Spleen (tissue), 7 donors: ENCODE measurements around the gene ASTN1.

Experiments used
- CTCF ChIP-seq, 11 experiments: fragments of 200-600 bp in 7 of 11; fragments of 450-650 bp in 4 of 11; sonication (generic) in 4 of 11; IDR thresholded peaks in 8 of 11; conservative IDR thresholded peaks in 3 of 11; 1 replicate in 7 of 11; 2 replicates in 4 of 11; pipeline versions ENCODE4 v1.4.0 to v1.8.0; 2016 to 2021; ENCODE audit warnings: antibody characterized with exemption in 11 of 11, inconsistent platforms in 4 of 11, mild to moderate bottlenecking in 1 of 11
- POLR2AphosphoS5 ChIP-seq, 3 donors: sonication (generic); formaldehyde crosslinking; IDR thresholded peaks; one replicate each; pipeline ENCODE4 v1.5.1; 2017; ENCODE audit warnings: antibody characterized with exemption in 3 of 3
- donor health status: DM: no; HTN: no; CAD: no; lungs with moderate emphysema.
- donor health status: DM: no; HTN: no; CAD: no.
- donor health status: DM: no; HTN: no; CAD: no.

DNA sequence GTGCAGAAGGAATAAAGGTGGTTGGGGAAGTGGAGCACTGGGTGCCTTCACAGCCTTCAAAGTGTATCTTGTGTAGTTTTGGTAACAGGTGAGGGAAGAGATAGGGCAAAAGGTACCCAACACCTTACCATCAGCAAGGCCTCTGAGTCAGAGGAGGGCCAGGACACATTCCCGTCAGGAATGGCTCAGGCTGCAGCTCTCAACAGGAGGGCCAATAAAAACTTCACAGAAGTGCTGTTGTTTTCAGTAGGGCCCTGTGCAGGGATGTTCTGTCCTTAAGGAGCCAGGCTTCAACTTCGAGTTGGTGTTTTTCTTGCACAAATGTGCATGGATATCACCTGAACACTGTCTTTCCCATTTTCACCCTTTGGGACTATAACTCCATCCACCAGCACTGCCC, 333.4 kb downstream of the ASTN1 start:
- TF ChIP-seq POLR2AphosphoS5 (IDR thresholded peaks at IDR 0.05) (no peak), CTCF (IDR thresholded peaks at IDR 0.05 in 8 of 11, conservative IDR thresholded peaks at IDR 0.05 in 3 of 11) (no peak)
